Stromal cell of bone marrow (primary cell): ENCODE results near the gene ANKRD35.

Source experiments
- DNase-seq: peaks from one replicate; pipeline ENCODE4 v3.0.0-alpha.2; 2012; ENCODE audit warnings: low read depth

Gene ANKRD35

GRCh38 chr1:145893306-145894055, 7.8 kb upstream of the ANKRD35 start:
- no peak for DNase-seq

GRCh38 chr1:145892486-145893087, 6.9 kb upstream of the ANKRD35 start:
- no peak for DNase-seq

- peak; percentile 97 for DNase-seq
Measured at GRCh38 chr1:145891587-145892485, 6.2 kb upstream of the ANKRD35 start.

GRCh38 chr1:145891143-145891542, 5.5 kb upstream of the ANKRD35 start:
- no peak for DNase-seq

- no peak for DNase-seq
Measured at GRCh38 chr1:145889722-145890121, 4.1 kb upstream of the ANKRD35 start.

GRCh38 chr1:145887631-145888030, 2.0 kb upstream of the ANKRD35 start:
- DNase-seq: no peak

- no peak for DNase-seq
Measured at GRCh38 chr1:145886816-145887215, 1.1 kb upstream of the ANKRD35 start.

- DNase-seq: no peak
Measured at GRCh38 chr1:145886390-145886789, 724 bp upstream of the ANKRD35 start.

GRCh38 chr1:145884675-145885074, 991 bp downstream of the ANKRD35 start:
- DNase-seq: peak; percentile 82

GRCh38 chr1:145879775-145880174, 5.9 kb downstream of the ANKRD35 start:
- DNase-seq: no peak

- no peak for DNase-seq
Measured at GRCh38 chr1:145878724-145879123, 6.9 kb downstream of the ANKRD35 start.

- DNase-seq: no peak
Measured at GRCh38 chr1:145877923-145878486, 7.7 kb downstream of the ANKRD35 start.

GRCh38 chr1:145874646-145875045, 11.0 kb downstream of the ANKRD35 start:
- no peak for DNase-seq

GRCh38 chr1:145871994-145872924, 13.4 kb downstream of the ANKRD35 start:
- peak; percentile 24 for DNase-seq

GRCh38 chr1:145868232-145868631, 17.4 kb downstream of the ANKRD35 start:
- no peak for DNase-seq

GRCh38 chr1:145863282-145864018, 22.2 kb downstream of the ANKRD35 start:
- DNase-seq: no peak

GRCh38 chr1:145859491-145860023, 26.1 kb downstream of the ANKRD35 start:
- peak; percentile 87 for DNase-seq

GRCh38 chr1:145858901-145859490, 26.7 kb downstream of the ANKRD35 start, which contains the start of gene PIAS3:
PIAS3 (minus strand) TSS chr1:145859081; CDS start chr1:145858990, 91 bp downstream.
- DNase-seq: peak; percentile 91

GRCh38 chr1:145858238-145858900, 27.3 kb downstream of the ANKRD35 start:
- DNase-seq: no peak
